Measurements from ENCODE around the gene RHOC.

The RHOC gene

GRCh38 chr1:112717263-112717873 is 10.4 kb upstream of the RHOC start:
- DNase-seq (ENCODE audit: low spot score) = no peak

GRCh38 chr1:112716133-112716720 is 9.3 kb upstream of the RHOC start:
- DNase-seq (ENCODE audit: low spot score) = peak; percentile 94

- DNase-seq (ENCODE audit: low spot score) = peak; percentile 91
Observed at GRCh38 chr1:112715264-112716053, 8.5 kb upstream of the RHOC start, which contains the start of gene PPM1J. Gene PPM1J (minus strand): TSS chr1:112715332. CDS start chr1:112715301, 31 bp downstream.

- no peak for DNase-seq (ENCODE audit: low spot score)
Observed at GRCh38 chr1:112714313-112715263, 7.7 kb upstream of the RHOC start.

- no peak for DNase-seq (ENCODE audit: low spot score)
Observed at GRCh38 chr1:112713466-112714312, 6.8 kb upstream of the RHOC start.

GRCh38 chr1:112712701-112713128 is 5.8 kb upstream of the RHOC start:
- DNase-seq (ENCODE audit: low spot score) = no peak

- DNase-seq (ENCODE audit: low spot score) = no peak
Observed at GRCh38 chr1:112712191-112712590, 5.3 kb upstream of the RHOC start.

- no peak for DNase-seq (ENCODE audit: low spot score)
Observed at GRCh38 chr1:112711670-112712069, 4.7 kb upstream of the RHOC start.

GRCh38 chr1:112711041-112711440 is 4.1 kb upstream of the RHOC start:
- no peak for DNase-seq (ENCODE audit: low spot score)

- DNase-seq (ENCODE audit: low spot score) = no peak
Observed at GRCh38 chr1:112710586-112710985, 3.7 kb upstream of the RHOC start.

- DNase-seq (ENCODE audit: low spot score) = no peak
Observed at GRCh38 chr1:112710159-112710558, 3.2 kb upstream of the RHOC start.

- DNase-seq (ENCODE audit: low spot score) = no peak
Observed at GRCh38 chr1:112708489-112708888, 1.6 kb upstream of the RHOC start.

GRCh38 chr1:112708002-112708448 is 1.1 kb upstream of the RHOC start:
- DNase-seq (ENCODE audit: low spot score) = no peak

- DNase-seq (ENCODE audit: low spot score) = peak; percentile 89
Observed at GRCh38 chr1:112707221-112708001, 484 bp upstream of the RHOC start.

GRCh38 chr1:112704934-112705627 is 1.8 kb downstream of the RHOC start:
- DNase-seq (ENCODE audit: low spot score) = peak; percentile 99

- no peak for DNase-seq (ENCODE audit: low spot score)
Observed at GRCh38 chr1:112704391-112704933, 2.5 kb downstream of the RHOC start.

- no peak for DNase-seq (ENCODE audit: low spot score)
Observed at GRCh38 chr1:112703706-112704105, 3.2 kb downstream of the RHOC start.

- no peak for DNase-seq (ENCODE audit: low spot score)
Observed at GRCh38 chr1:112702420-112703261, 4.3 kb downstream of the RHOC start.
